Measurements from ENCODE around the gene CAMP. TPM values are rescaled to one million over a fixed set of nuclear protein-coding genes. Genes with fewer than 3 reads are reported as not detected.

Gene CAMP
- total and polyA plus RNA-seq, 2 of the 13 experiments (the other 11 are each of a cell fraction or from before 2014, with no cell fraction given), result not detected

DNA sequence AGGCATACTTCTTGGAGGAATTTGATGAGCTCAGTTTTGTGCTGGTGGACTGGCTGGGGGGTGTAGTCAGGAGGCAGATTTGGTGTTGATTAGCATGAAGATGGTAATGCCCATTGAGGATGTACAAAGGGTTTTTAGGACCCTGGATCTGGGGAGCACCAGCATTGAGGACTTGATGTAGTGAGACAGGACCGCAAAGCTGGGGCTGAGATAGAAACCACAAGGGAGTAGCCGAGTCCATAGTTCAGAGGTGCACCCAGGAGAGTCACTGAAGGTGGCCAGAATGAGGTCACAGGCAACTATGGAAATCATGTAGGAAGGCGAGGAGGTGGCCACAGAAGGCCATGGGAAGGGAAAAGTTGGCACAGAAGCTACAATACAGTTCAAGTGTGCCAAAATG, 32.4 kb upstream of the CAMP start (continued):
- TF ChIP-seq, protein P1, sequence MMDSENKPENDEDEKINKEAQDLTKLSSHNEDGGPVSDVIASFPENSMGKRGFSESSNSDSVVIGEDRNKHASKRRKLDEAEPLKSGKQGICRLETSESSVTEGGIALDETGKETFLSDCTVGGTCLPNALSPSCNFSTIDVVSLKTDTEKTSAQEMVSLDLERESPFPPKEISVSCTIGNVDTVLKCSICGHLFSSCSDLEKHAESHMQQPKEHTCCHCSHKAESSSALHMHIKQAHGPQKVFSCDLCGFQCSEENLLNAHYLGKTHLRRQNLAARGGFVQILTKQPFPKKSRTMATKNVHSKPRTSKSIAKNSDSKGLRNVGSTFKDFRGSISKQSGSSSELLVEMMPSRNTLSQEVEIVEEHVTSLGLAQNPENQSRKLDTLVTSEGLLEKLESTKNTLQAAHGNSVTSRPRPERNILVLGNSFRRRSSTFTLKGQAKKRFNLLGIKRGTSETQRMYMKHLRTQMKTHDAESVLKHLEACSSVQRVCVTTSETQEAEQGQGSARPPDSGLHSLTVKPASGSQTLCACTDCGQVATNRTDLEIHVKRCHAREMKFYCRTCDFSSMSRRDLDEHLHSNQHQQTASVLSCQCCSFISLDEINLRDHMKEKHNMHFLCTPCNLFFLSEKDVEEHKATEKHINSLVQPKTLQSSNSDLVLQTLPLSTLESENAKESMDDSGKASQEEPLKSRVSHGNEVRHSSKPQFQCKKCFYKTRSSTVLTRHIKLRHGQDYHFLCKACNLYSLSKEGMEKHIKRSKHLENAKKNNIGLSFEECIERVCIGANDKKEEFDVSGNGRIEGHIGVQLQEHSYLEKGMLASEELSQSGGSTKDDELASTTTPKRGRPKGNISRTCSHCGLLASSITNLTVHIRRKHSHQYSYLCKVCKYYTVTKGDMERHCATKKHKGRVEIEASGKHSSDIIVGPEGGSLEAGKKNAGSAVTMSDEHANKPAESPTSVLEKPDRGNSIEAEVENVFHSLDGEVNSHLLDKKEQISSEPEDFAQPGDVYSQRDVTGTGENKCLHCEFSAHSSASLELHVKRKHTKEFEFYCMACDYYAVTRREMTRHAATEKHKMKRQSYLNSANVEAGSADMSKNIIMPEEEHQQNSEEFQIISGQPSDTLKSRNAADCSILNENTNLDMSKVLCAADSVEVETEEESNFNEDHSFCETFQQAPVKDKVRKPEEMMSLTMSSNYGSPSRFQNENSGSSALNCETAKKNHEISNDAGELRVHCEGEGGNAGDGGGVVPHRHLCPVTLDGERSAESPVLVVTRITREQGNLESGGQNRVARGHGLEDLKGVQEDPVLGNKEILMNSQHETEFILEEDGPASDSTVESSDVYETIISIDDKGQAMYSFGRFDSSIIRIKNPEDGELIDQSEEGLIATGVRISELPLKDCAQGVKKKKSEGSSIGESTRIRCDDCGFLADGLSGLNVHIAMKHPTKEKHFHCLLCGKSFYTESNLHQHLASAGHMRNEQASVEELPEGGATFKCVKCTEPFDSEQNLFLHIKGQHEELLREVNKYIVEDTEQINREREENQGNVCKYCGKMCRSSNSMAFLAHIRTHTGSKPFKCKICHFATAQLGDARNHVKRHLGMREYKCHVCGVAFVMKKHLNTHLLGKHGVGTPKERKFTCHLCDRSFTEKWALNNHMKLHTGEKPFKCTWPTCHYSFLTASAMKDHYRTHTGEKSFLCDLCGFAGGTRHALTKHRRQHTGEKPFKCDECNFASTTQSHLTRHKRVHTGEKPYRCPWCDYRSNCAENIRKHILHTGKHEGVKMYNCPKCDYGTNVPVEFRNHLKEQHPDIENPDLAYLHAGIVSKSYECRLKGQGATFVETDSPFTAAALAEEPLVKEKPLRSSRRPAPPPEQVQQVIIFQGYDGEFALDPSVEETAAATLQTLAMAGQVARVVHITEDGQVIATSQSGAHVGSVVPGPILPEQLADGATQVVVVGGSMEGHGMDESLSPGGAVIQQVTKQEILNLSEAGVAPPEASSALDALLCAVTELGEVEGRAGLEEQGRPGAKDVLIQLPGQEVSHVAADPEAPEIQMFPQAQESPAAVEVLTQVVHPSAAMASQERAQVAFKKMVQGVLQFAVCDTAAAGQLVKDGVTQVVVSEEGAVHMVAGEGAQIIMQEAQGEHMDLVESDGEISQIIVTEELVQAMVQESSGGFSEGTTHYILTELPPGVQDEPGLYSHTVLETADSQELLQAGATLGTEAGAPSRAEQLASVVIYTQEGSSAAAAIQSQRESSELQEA (CRISPR knock-in tag; IDR thresholded peaks at IDR 0.05; ENCODE audit: not compliant biosample characterization), result no peak
- TF ChIP-seq ASH2L (IDR thresholded peaks at IDR 0.05; ENCODE audit: insufficient read length, low read depth, low read length), result peak; percentile 59
- TF ChIP-seq, protein P2, sequence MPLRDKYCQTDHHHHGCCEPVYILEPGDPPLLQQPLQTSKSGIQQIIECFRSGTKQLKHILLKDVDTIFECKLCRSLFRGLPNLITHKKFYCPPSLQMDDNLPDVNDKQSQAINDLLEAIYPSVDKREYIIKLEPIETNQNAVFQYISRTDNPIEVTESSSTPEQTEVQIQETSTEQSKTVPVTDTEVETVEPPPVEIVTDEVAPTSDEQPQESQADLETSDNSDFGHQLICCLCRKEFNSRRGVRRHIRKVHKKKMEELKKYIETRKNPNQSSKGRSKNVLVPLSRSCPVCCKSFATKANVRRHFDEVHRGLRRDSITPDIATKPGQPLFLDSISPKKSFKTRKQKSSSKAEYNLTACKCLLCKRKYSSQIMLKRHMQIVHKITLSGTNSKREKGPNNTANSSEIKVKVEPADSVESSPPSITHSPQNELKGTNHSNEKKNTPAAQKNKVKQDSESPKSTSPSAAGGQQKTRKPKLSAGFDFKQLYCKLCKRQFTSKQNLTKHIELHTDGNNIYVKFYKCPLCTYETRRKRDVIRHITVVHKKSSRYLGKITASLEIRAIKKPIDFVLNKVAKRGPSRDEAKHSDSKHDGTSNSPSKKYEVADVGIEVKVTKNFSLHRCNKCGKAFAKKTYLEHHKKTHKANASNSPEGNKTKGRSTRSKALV (CRISPR knock-in tag; IDR thresholded peaks at IDR 0.05), result no peak
- TF ChIP-seq ZNF263 (CRISPR knock-in tag; IDR thresholded peaks at IDR 0.05), result peak; percentile 85
- TF ChIP-seq ZNF232 (CRISPR knock-in tag; IDR thresholded peaks at IDR 0.05; ENCODE audit: borderline replicate concordance), result no peak
- peak; percentile 31; the same call in 1 of the 2 replicates for TF ChIP-seq SAP130 (CRISPR knock-in tag; IDR thresholded peaks at IDR 0.05; ENCODE audit: low read depth)
- 0 out of 2 replicates have a peak, but pooled peaks have one; percentile 19 for TF ChIP-seq MIXL1 (CRISPR knock-in tag; IDR thresholded peaks at IDR 0.05)
- TF ChIP-seq, protein P3, sequence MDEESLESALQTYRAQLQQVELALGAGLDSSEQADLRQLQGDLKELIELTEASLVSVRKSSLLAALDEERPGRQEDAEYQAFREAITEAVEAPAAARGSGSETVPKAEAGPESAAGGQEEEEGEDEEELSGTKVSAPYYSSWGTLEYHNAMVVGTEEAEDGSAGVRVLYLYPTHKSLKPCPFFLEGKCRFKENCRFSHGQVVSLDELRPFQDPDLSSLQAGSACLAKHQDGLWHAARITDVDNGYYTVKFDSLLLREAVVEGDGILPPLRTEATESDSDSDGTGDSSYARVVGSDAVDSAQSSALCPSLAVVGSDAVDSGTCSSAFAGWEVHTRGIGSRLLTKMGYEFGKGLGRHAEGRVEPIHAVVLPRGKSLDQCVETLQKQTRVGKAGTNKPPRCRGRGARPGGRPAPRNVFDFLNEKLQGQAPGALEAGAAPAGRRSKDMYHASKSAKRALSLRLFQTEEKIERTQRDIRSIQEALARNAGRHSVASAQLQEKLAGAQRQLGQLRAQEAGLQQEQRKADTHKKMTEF (CRISPR knock-in tag; IDR thresholded peaks at IDR 0.05), result no peak

Data from HepG2 (cell line).